ENCODE data around the gene MNT.

- TF ChIP-seq POLR2AphosphoS5 (IDR thresholded peaks at IDR 0.05; ENCODE audit: borderline replicate concordance, low read depth, low read length), result no peak
- TF ChIP-seq EZH2 (IDR thresholded peaks at IDR 0.05), result no peak
Measured at GRCh38 chr17:2362016-2362415, 38.8 kb downstream of the MNT start.

Data from SK-N-MC (cell line).